ENCODE results near the gene BMP2K. TPM values are rescaled to one million over a fixed set of nuclear protein-coding genes. Genes with fewer than 3 reads are reported as not detected.
A peak's percentile ranks its signal among the peaks of the same experiment; 100 is the strongest.

BMP2K gene
- polyA plus RNA-seq, 1 donor (not counting 4 experiments of a cell fraction or from before 2014, with no cell fraction given) = 35.4 TPM

GRCh38 chr4:78939667-78940008, 163.5 kb downstream of the BMP2K start:
- DNase-seq (ENCODE audit: low read depth, low spot score) = no peak
- Histone ChIP-seq H3K27ac (ENCODE audit: control insufficient read depth, insufficient read depth, low read length) (peak overlapping the region; percentile 56), H3K9me1 (ENCODE audit: control insufficient read depth, extremely low read depth, insufficient read depth, low read length) (peaks cover 3% of the 10 kb centered on the region), H4K20me1 (ENCODE audit: control insufficient read depth, extremely low read depth, insufficient read depth, low read length) (no peaks in the 10 kb centered on the region), H3K4me2 (ENCODE audit: control insufficient read depth, extremely low read depth, insufficient read depth, low read depth, low read length) (peak overlapping the region; percentile 94), H3K9ac (ENCODE audit: control insufficient read depth, extremely low read depth, insufficient read depth, low read length) (peak overlapping the region; percentile 82), H3K9me3 (ENCODE audit: control insufficient read depth, low read depth, low read length) (no peaks in the 10 kb centered on the region), H3K4me1 (ENCODE audit: control insufficient read depth, extremely low read depth, insufficient read depth, low read length) (peaks cover 11% of the 10 kb centered on the region), H3K79me2 (ENCODE audit: control insufficient read depth, insufficient read depth, low read length) (peaks cover 7% of the 10 kb centered on the region), H3K36me3 (ENCODE audit: control insufficient read depth in 2 of 2, extremely low read depth in 1 of 2, insufficient read depth in 2 of 2, low read length in 2 of 2) (peaks cover 0 to 2% of the 10 kb centered on the region in 2 experiments), H2AFZ (ENCODE audit: control insufficient read depth, low read length) (peak overlapping the region; percentile 99), H3K4me3 (ENCODE audit: control insufficient read depth in 2 of 3, extremely low read depth in 1 of 3, insufficient read depth in 2 of 3, low read depth in 1 of 3, low read length in 3 of 3) (peak overlapping the region; percentile 76 to 89 (median 84)), H3K27me3 (ENCODE audit: control insufficient read depth, extremely low read depth, insufficient read depth, low read length) (no peaks in the 10 kb centered on the region)
- dilution Hi-C loops (cut with MboI; ENCODE audit: extremely low pct_ligation_motif_present, low sequenced_read_pairs) = no loop called here
- no peak for TF ChIP-seq EZH2 (IDR thresholded peaks at IDR 0.05; ENCODE audit: low read length)
- no peak for TF ChIP-seq CTCF (optimal IDR thresholded peaks at IDR 0.05 in 1 of 3, IDR thresholded peaks at IDR 0.05 in 1 of 3, conservative IDR thresholded peaks at IDR 0.05 in 1 of 3; ENCODE audit: extremely low read depth in 1 of 3, insufficient read depth in 2 of 3, low read length in 3 of 3)
- FAIRE-seq = no peak

DNA sequence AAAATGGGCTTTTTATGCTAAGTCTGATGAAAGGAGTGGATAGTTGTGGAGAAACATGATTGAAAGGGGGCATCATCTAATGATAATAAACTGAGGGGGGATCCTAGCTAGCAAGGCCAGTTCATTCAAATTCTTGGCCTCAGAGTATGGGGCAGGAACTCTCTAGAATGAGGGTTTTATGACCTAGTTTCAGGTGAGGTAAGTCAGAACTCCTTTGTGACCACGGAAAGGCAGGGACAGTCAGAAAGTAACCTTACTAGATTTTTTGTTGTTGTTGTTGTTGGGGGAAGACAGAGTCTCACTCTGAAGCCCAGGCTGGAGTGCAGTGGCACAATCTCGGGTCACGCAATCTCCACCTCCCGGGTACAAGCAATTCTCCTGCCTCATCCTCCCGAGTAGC, 164.6 kb downstream of the BMP2K start:
- no peak overlapping the region for H3K4me2 ChIP-seq (ENCODE audit: control insufficient read depth, extremely low read depth, insufficient read depth, low read depth, low read length)
- H3K4me1 ChIP-seq (ENCODE audit: control insufficient read depth, extremely low read depth, insufficient read depth, low read length) = peaks cover 11% of the 10 kb centered on the region
- no peak for FAIRE-seq
- dilution Hi-C loops (cut with MboI; ENCODE audit: extremely low pct_ligation_motif_present, low sequenced_read_pairs) = no loop called here
- H3K79me2 ChIP-seq (ENCODE audit: control insufficient read depth, insufficient read depth, low read length) = peaks cover 7% of the 10 kb centered on the region
- no peaks in the 10 kb centered on the region for H4K20me1 ChIP-seq (ENCODE audit: control insufficient read depth, extremely low read depth, insufficient read depth, low read length)
- no peak overlapping the region for H2AFZ ChIP-seq (ENCODE audit: control insufficient read depth, low read length)
- H3K27me3 ChIP-seq (ENCODE audit: control insufficient read depth, extremely low read depth, insufficient read depth, low read length) = no peaks in the 10 kb centered on the region
- no peak for DNase-seq (ENCODE audit: low read depth, low spot score)
- no peaks in the 10 kb centered on the region for H3K36me3 ChIP-seq (ENCODE audit: control insufficient read depth in 2 of 2, extremely low read depth in 1 of 2, insufficient read depth in 2 of 2, low read length in 2 of 2)
- H3K27ac ChIP-seq (ENCODE audit: control insufficient read depth, insufficient read depth, low read length) = no peak overlapping the region
- no peak overlapping the region for H3K9ac ChIP-seq (ENCODE audit: control insufficient read depth, extremely low read depth, insufficient read depth, low read length)
- H3K9me3 ChIP-seq (ENCODE audit: control insufficient read depth, low read depth, low read length) = no peaks in the 10 kb centered on the region
- no peak for TF ChIP-seq EZH2 (IDR thresholded peaks at IDR 0.05; ENCODE audit: low read length)
- TF ChIP-seq CTCF (optimal IDR thresholded peaks at IDR 0.05 in 1 of 3, IDR thresholded peaks at IDR 0.05 in 1 of 3, conservative IDR thresholded peaks at IDR 0.05 in 1 of 3; ENCODE audit: extremely low read depth in 1 of 3, insufficient read depth in 2 of 3, low read length in 3 of 3) = no peak
- peaks cover 3% of the 10 kb centered on the region for H3K9me1 ChIP-seq (ENCODE audit: control insufficient read depth, extremely low read depth, insufficient read depth, low read length)
- no peak overlapping the region for H3K4me3 ChIP-seq (ENCODE audit: control insufficient read depth in 2 of 3, extremely low read depth in 1 of 3, insufficient read depth in 2 of 3, low read depth in 1 of 3, low read length in 3 of 3)
